Activated CD4-positive, alpha-beta T cell treated with anti-CD3 and anti-CD28 coated beads, Interleukin-2, Interleukin-6, amounts not matched to agents 100 ng/mL and 50 ng/mL, durations not matched to agents 16 hours and 8 hours (primary cell): Measurements from ENCODE around the gene SAMD7.

Source experiments
- DNase-seq: peaks from one replicate; pipeline ENCODE4 v3.0.0-alpha.2; 2020

Gene SAMD7

GRCh38 chr3:169911272-169911671 lies at the start of gene SAMD7:
SAMD7 (plus strand) TSS chr3:169911572; CDS start chr3:169919499, 7,927 bp downstream.
- DNase-seq: no peak

GRCh38 chr3:169861871-169862270 lies 49.5 kb upstream of the SAMD7 start:
- no peak for DNase-seq

- DNase-seq: peak; percentile 75
Observed at GRCh38 chr3:169863458-169863899, 47.9 kb upstream of the SAMD7 start.

GRCh38 chr3:169864270-169864669 lies 47.1 kb upstream of the SAMD7 start:
- no peak for DNase-seq

GRCh38 chr3:169865176-169865767 lies 46.1 kb upstream of the SAMD7 start:
- DNase-seq: no peak

- DNase-seq: no peak
Observed at GRCh38 chr3:169867584-169868210, 43.7 kb upstream of the SAMD7 start.

GRCh38 chr3:169868369-169868768 lies 43.0 kb upstream of the SAMD7 start:
- no peak for DNase-seq

GRCh38 chr3:169869484-169870220 lies 41.7 kb upstream of the SAMD7 start, which contains the start of gene LRRC31:
LRRC31 (minus strand) TSS chr3:169869935; CDS start chr3:169869807, 128 bp downstream.
- DNase-seq: no peak

- DNase-seq: no peak
Observed at GRCh38 chr3:169871129-169871886, 40.1 kb upstream of the SAMD7 start.

GRCh38 chr3:169879013-169879557 lies 32.3 kb upstream of the SAMD7 start:
- DNase-seq: no peak

- DNase-seq: no peak
Observed at GRCh38 chr3:169879845-169880575, 31.4 kb upstream of the SAMD7 start.

GRCh38 chr3:169880576-169881250 lies 30.7 kb upstream of the SAMD7 start:
- DNase-seq: no peak

- DNase-seq: no peak
Observed at GRCh38 chr3:169886671-169887070, 24.7 kb upstream of the SAMD7 start.

- no peak for DNase-seq
Observed at GRCh38 chr3:169891886-169892285, 19.5 kb upstream of the SAMD7 start.

GRCh38 chr3:169894110-169894509 lies 17.3 kb upstream of the SAMD7 start:
- no peak for DNase-seq

GRCh38 chr3:169895072-169895471 lies 16.3 kb upstream of the SAMD7 start:
- DNase-seq: no peak

- DNase-seq: no peak
Observed at GRCh38 chr3:169897284-169897683, 14.1 kb upstream of the SAMD7 start.

- DNase-seq: no peak
Observed at GRCh38 chr3:169901453-169901852, 9.9 kb upstream of the SAMD7 start.

GRCh38 chr3:169905404-169905803 lies 6.0 kb upstream of the SAMD7 start:
- no peak for DNase-seq

GRCh38 chr3:169907476-169907875 lies 3.9 kb upstream of the SAMD7 start:
- no peak for DNase-seq

- no peak for DNase-seq
Observed at GRCh38 chr3:169907944-169908343, 3.4 kb upstream of the SAMD7 start.

GRCh38 chr3:169913323-169913722 lies 2.0 kb downstream of the SAMD7 start:
- no peak for DNase-seq
